Neural cell (in vitro differentiated cells): ENCODE results near the gene EIF3I. TPM values are rescaled to one million over a fixed set of nuclear protein-coding genes. Genes with fewer than 3 reads are reported as not detected.

Experiments used
- H2AFZ ChIP-seq: fragments of 200-600, 300-800 bp; sonication (generic), shearing (Covaris generic); 2 replicates; pipeline ENCODE4 v1.6.0; 2014; ENCODE audit warnings: low read depth, mild to moderate bottlenecking, antibody characterized with exemption, low read length, moderate library complexity
- H3F3A ChIP-seq: fragments of 200-600 bp; shearing (Covaris generic); 2 replicates; pipeline ENCODE4 v1.6.1; 2016; ENCODE audit warnings: mild to moderate bottlenecking, moderate library complexity, mixed read lengths, antibody characterized with exemption, low read length; ENCODE audit not compliant: insufficient read depth, poor library complexity, severe bottlenecking
- H3K27ac ChIP-seq: fragments of 200-600, 300-800 bp; sonication (generic), shearing (Covaris generic); 2 replicates; pipeline ENCODE4 v1.5.1; 2014; ENCODE audit warnings: mild to moderate bottlenecking, low read length, moderate library complexity
- H3K27me3 ChIP-seq: fragments of 300-800, 200-600 bp; sonication (generic), shearing (Covaris generic); 2 replicates; pipeline ENCODE4 v1.6.0; 2014; ENCODE audit warnings: mild to moderate bottlenecking, low read depth, low read length, moderate library complexity; ENCODE audit not compliant: insufficient read depth
- H3K36me3 ChIP-seq: fragments of 300-800, 200-600 bp; sonication (generic), shearing (Covaris generic); 2 replicates; pipeline ENCODE4 v1.5.1; 2014; ENCODE audit warnings: mild to moderate bottlenecking, antibody characterized with exemption, low read length, moderate library complexity; ENCODE audit not compliant: insufficient read depth
- H3K4me2 ChIP-seq: fragments of 300-800, 200-600 bp; sonication (generic), shearing (Covaris generic); 2 replicates; pipeline ENCODE4 v1.6.0; 2014; ENCODE audit warnings: mild to moderate bottlenecking, low read length
- H3K4me3 ChIP-seq: fragments of 300-800, 200-600 bp; sonication (generic), shearing (Covaris generic); 2 replicates; pipeline ENCODE4 v1.5.1; 2014; ENCODE audit warnings: mild to moderate bottlenecking, low read length, moderate library complexity
- H3K79me2 ChIP-seq: fragments of 200-600 bp; shearing (Covaris generic); replicated peaks from 2 replicates; pipeline ENCODE4 v1.6.0; 2014; ENCODE audit warnings: mild to moderate bottlenecking, low read length, moderate library complexity; ENCODE audit not compliant: insufficient read depth
- H3K9ac ChIP-seq: fragments of 300-800, 200-600 bp; sonication (generic), shearing (Covaris generic); 2 replicates; pipeline ENCODE4 v1.6.1; 2016; ENCODE audit warnings: mild to moderate bottlenecking, low read length, mixed read lengths
- H3K9me2 ChIP-seq: fragments of 200-600 bp; shearing (Covaris generic); 2 replicates; pipeline ENCODE4 v1.6.1; 2016; ENCODE audit warnings: mild to moderate bottlenecking, low read length, mixed read lengths; ENCODE audit not compliant: insufficient read depth
- H3K9me3 ChIP-seq: fragments of 200-600, 300-800 bp; sonication (generic), shearing (Covaris generic); 2 replicates; pipeline ENCODE4 v1.6.1; 2016; ENCODE audit warnings: mild to moderate bottlenecking, mixed run types, low read length, moderate library complexity, mixed read lengths
- H4K20me1 ChIP-seq: fragments of 200-600 bp; shearing (Covaris generic); 2 replicates; pipeline ENCODE4 v1.6.1; 2016; ENCODE audit warnings: mild to moderate bottlenecking, mixed run types; ENCODE audit not compliant: insufficient read depth
- EP300 ChIP-seq: fragments of 450-650 bp; conservative IDR thresholded peaks from 2 replicates; pipeline ENCODE4 v1.6.1; 2014; ENCODE audit warnings: antibody characterized with exemption, mild to moderate bottlenecking, moderate library complexity; ENCODE audit not compliant: poor library complexity, severe bottlenecking
- EZH2 ChIP-seq: fragments of 200-600, 300-800 bp; shearing (Covaris generic), sonication (generic); IDR thresholded peaks from 2 replicates; pipeline ENCODE4 v1.6.1; 2014; ENCODE audit warnings: antibody characterized with exemption, low read length, borderline replicate concordance, mild to moderate bottlenecking; ENCODE audit not compliant: insufficient read depth, poor library complexity, severe bottlenecking
- MXI1 ChIP-seq: fragments of 450-650 bp; conservative IDR thresholded peaks from 2 replicates; pipeline ENCODE4 v1.6.1; 2014; ENCODE audit warnings: antibody characterized with exemption, mild to moderate bottlenecking; ENCODE audit not compliant: poor library complexity, severe bottlenecking
- POLR2AphosphoS5 ChIP-seq: IDR thresholded peaks from 2 replicates; pipeline ENCODE4 v1.6.1; 2012
- RAD21 ChIP-seq: fragments of 450-650 bp; conservative IDR thresholded peaks from 2 replicates; pipeline ENCODE4 v1.6.1; 2014; ENCODE audit warnings: antibody characterized with exemption, mild to moderate bottlenecking, moderate library complexity
- REST ChIP-seq: IDR thresholded peaks from 2 replicates; pipeline ENCODE4 v1.6.1; 2012; ENCODE audit warnings: borderline replicate concordance
- SMC3 ChIP-seq: fragments of 450-650 bp; conservative IDR thresholded peaks from 2 replicates; pipeline ENCODE4 v1.6.1; 2014; ENCODE audit warnings: antibody characterized with exemption, mild to moderate bottlenecking, moderate library complexity; ENCODE audit not compliant: poor library complexity
- TAF1 ChIP-seq: IDR thresholded peaks from 2 replicates; pipeline ENCODE4 v1.6.1; 2012; ENCODE audit warnings: low read depth
- polyA plus RNA-seq: library from polyadenylated mRNA; depleted of rRNA; stranded (reverse); fragments of >200 nt; gene quantifications from 2 replicates; pipeline ENCODE4 v1.2.3, GENCODE V29; 2014
- TF ChIP-seq, protein P1 (sequence below): fragments of 450-650 bp; IDR thresholded peaks from 2 replicates; pipeline ENCODE4 v1.5.1; 2014; ENCODE audit warnings: antibody characterized with exemption, mild to moderate bottlenecking, moderate library complexity; ENCODE audit not compliant: poor library complexity, severe bottlenecking

Gene EIF3I
- polyA plus RNA-seq, 1 donor from 2014 or later, result 158 TPM

DNA sequence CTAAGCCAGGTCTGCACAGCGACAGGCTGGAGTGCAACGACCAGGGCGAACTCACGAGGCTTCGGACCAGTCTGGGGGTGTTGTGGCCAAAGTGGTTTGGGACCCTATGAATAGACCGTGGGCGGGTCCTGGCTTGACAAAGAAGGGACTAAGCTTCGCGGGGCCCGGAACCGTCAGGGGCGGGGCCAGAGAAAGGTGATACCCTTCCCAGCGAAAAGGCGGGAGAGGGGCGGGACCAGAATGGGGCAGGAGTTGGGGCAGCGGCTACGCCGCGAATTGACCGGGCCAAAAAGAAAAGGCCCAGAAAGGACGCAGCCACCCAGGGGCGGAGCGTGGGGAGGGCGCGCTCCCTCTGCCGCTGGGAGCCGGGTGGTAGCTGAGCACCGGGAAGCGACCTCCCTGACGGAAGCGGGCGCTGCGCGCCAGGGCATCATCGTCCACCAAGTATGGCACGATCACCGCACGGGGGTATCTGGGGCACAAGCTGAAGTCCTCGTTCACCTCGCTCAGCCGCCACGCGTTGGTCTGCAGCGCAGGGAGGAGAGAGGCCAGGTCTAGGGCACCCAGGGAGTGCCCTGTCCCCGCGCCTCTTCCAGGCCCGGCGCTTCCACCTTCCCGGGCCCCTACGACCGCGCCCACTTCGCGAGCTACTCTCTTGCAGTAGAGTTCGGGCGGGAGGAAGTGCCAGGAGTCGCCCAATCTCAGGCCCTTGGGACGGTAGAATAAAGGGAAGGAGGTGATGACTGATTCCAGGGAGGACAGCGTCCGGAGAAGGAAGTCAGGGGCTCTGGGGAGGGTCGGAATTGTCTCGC, 18.1 kb downstream of the EIF3I start:
- Histone ChIP-seq H3K9me3 (no peaks in the 10 kb centered on the region), H3K36me3 (no peaks in the 10 kb centered on the region), H3K4me2 (no peak overlapping the region), H3K4me3 (peak overlapping the region; percentile 60), H3K27me3 (peaks cover 24% of the 10 kb centered on the region), H3K9ac (peak overlapping the region; percentile 14), H3K9me2 (no peaks in the 10 kb centered on the region), H3K27ac (no peak overlapping the region), H4K20me1 (no peaks in the 10 kb centered on the region), H2AFZ (no peak overlapping the region), H3K79me2 (no peaks in the 10 kb centered on the region), H3F3A (no peaks in the 10 kb centered on the region)
- TF ChIP-seq EP300 (no peak), RAD21 (no peak), REST (no peak), EZH2 (no peak), TAF1 (no peak), POLR2AphosphoS5 (no peak), MXI1 (no peak)
- TF ChIP-seq, protein P1, sequence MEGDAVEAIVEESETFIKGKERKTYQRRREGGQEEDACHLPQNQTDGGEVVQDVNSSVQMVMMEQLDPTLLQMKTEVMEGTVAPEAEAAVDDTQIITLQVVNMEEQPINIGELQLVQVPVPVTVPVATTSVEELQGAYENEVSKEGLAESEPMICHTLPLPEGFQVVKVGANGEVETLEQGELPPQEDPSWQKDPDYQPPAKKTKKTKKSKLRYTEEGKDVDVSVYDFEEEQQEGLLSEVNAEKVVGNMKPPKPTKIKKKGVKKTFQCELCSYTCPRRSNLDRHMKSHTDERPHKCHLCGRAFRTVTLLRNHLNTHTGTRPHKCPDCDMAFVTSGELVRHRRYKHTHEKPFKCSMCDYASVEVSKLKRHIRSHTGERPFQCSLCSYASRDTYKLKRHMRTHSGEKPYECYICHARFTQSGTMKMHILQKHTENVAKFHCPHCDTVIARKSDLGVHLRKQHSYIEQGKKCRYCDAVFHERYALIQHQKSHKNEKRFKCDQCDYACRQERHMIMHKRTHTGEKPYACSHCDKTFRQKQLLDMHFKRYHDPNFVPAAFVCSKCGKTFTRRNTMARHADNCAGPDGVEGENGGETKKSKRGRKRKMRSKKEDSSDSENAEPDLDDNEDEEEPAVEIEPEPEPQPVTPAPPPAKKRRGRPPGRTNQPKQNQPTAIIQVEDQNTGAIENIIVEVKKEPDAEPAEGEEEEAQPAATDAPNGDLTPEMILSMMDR, result peak; percentile 43

DNA sequence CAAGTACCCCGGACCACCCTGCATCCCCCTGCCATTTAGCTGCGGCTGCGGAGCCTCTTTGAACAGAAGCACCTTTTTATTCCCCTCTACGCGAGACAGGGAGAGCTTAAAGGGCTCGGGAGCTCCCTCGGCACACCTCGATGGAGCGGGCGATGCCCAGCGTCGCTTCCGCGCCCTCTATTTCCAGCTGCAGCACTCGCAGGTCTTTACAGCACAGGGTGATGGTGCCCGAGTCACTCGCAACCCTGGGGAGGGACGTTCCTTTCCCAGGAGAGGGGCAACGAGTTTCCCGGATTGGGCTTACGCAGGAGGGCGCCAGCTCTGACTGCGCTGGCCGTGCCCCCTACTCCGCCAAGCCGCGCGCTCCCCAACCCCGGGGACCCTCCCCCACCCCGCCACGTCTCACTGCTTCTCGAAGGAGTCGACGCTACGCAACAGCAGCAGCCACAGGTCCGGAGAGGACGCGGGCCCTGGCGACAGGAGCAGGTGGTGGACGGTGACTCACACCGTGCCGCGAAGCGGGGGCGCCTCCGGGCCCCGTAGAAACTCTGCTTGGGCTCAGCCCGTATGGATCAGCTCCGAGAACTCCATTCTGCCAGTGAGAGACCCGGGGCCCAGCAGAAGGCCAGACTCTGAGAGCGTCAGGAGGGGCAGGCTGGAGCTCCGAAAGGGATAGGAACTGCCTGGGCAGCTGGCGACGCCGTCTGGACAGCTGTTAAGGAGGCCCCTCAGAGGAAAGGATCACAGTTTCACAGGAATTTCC, 19.0 kb downstream of the EIF3I start:
- no peak overlapping the region for H3K4me2 ChIP-seq
- no peak for TF ChIP-seq REST
- TF ChIP-seq POLR2AphosphoS5, result no peak
- TF ChIP-seq RAD21, result no peak
- no peak for TF ChIP-seq MXI1
- TF ChIP-seq, protein P1, result no peak
- TF ChIP-seq SMC3, result no peak
- TF ChIP-seq EP300, result no peak
- no peak for TF ChIP-seq EZH2
- TF ChIP-seq TAF1, result no peak
- peak overlapping the region; percentile 60 for H3K4me3 ChIP-seq
- H3K36me3 ChIP-seq, result no peaks in the 10 kb centered on the region
- H4K20me1 ChIP-seq, result no peaks in the 10 kb centered on the region
- H3K9me2 ChIP-seq, result no peaks in the 10 kb centered on the region
- no peaks in the 10 kb centered on the region for H3K9me3 ChIP-seq
- no peak overlapping the region for H3K27ac ChIP-seq
- H3K9ac ChIP-seq, result peak overlapping the region; percentile 14
- no peak overlapping the region for H2AFZ ChIP-seq
- no peaks in the 10 kb centered on the region for H3K79me2 ChIP-seq
- no peaks in the 10 kb centered on the region for H3F3A ChIP-seq
- peaks cover 24% of the 10 kb centered on the region for H3K27me3 ChIP-seq
